NCI-H2081 treated with DMSO at 0.1 percent for 48 hours (cell line): ENCODE data around the gene DEFB128.
"Not testable (repeated sequence)": the region's sequence is repeated elsewhere in the genome, so short reads cannot be mapped to it uniquely, and the experiment has no call there.

Experiments used
- DNase-seq: peaks from one replicate; lab custom pipeline; 2025; lab: John Stamatoyannopoulos, UW

Gene DEFB128

DNA sequence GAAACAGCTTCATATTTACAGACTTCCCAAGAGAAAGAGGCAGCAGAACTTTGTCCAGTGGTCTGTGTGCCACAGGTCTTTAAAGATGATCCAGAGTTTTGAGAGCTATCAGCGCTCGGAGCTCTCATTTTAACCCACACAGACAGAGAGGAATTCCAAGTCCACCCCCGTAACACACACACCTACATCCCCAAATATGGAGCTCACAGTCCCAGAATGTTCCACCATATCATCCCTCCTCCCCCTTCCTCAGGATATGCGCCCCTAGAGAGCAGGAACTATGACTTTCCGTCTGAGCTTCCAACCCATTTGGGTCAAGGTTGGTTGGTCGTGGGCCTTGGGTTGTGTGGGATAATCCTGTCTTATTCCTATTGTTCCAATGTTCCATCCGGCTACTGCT, at the start of gene DEFB128:
TSS of gene DEFB128 (minus strand) at position 101 of the 400 bp plus-strand sequence. CDS start at position 13, 88 bp downstream.
- no peak for DNase-seq

- DNase-seq: no peak
Observed at GRCh38 chr20:237929-238328, 48.4 kb upstream of the DEFB128 start.

GRCh38 chr20:237489-237888, 48.0 kb upstream of the DEFB128 start:
- DNase-seq: no peak

DNA sequence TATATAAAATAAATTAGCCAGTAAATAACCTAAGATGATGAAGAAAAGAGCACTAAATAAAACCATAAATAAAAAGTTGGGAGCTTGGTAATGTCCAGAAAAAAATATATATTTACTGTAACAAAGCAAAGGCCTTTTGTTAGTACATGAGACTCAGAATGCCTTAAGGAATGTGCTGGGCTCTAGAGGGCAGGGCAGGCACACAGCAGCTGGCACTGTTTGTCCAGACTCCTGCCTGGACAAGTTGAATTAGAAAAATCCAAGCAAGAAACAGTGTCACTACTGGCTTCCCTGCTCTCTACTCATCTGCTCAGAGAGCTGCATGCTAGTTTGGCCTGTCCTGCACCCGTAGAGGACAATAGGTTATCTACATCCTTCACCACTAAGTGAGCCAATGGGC, 46.4 kb upstream of the DEFB128 start:
- DNase-seq: no peak

- DNase-seq: no peak
Observed at GRCh38 chr20:227439-228105, 38.1 kb upstream of the DEFB128 start.

- DNase-seq: no peak
Observed at GRCh38 chr20:226958-227357, 37.4 kb upstream of the DEFB128 start, which contains the start of gene DEFB129. DEFB129 (plus strand) TSS chr20:227258; CDS start chr20:227289, 31 bp downstream.

- DNase-seq: not testable (repeated sequence)
Observed at GRCh38 chr20:225879-226278, 36.4 kb upstream of the DEFB128 start.

DNA sequence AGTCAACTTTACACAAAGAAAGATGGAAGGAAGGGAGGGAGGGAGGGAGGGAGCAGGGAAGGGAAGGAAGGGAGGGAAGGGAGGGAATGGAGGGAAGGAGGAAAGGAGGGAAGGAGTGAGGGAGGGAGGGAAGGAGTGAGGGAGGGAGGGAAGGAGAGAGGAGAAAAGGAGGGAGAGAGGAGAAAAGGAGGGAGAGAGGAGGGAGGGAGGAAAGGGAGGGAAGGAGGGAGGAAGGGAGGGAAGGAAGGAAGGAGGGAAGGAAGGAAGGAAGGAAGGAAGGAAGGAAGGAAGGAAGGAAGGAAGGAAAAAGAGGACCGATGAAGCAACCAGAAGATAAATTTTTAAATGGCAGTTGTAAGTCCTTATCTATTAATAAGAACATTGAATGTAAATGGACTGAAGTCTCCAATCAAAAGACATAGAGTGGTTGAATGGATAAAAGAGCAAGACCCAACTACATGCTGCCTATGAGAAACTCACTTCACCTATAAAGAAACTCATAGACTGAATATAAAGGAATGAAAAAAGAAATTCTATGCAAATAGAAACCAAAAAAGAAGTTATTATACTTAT, 31.8 kb upstream of the DEFB128 start:
- DNase-seq: no peak

DNA sequence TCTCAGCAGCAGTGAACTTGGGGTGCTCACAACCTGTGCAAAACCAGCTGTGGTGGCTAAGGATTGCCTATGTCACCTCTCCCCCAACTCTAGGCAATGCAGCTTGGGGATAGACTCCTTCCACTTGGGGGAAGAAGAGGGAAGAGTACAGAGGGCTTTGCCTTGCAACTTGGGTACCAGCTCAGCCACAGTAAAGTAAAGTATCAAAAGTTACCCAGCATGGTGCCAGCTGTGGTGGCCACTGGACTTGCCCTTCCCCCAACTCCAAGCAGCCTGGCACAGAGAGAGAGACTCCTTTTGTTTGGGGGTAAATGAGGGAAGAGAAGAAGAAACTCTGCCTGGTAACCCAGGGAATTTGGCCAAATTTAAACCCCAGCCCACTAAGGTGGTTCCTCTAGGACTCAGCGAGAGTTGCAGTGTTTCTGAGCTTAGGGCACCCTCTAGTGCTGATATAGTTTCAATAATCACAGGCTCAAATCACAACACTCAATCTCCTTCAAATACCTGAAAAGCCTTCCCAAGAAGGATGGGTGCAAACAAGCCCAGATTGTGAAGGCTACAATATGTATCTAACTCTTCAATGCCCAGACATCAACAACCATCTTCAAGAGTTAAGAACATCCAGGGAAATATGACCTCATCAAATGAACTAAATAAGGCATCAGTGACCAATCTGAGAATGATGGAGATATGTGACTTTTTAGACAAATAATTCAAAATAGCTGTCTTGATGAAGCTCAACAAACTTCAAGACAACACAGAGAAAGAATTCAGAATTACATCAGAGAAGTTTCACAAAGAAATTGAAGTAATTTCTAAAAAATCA, 30.0 kb upstream of the DEFB128 start:
- DNase-seq: no peak

DNA sequence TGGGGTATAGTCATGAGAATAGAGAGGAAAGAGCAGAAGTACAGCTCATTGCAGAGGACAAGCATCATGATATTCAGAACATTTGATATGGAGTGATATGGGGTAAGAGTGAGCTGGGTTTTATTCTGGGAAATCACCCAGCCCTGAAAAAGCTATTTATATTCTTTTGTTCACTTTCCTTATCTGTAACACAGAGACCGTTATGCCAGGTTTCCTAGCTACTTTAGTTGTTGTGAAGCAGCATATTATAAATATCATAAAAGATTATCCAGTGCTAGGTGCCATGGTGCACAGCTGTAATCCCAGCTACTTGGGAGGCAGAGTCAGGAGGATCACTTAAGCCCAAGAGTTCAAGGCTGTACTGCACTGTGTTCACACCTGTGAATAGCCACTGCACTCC, 27.8 kb upstream of the DEFB128 start:
- no peak for DNase-seq

- DNase-seq: no peak
Observed at GRCh38 chr20:215796-216195, 26.3 kb upstream of the DEFB128 start.

- DNase-seq: no peak
Observed at GRCh38 chr20:214383-214782, 24.9 kb upstream of the DEFB128 start.

DNA sequence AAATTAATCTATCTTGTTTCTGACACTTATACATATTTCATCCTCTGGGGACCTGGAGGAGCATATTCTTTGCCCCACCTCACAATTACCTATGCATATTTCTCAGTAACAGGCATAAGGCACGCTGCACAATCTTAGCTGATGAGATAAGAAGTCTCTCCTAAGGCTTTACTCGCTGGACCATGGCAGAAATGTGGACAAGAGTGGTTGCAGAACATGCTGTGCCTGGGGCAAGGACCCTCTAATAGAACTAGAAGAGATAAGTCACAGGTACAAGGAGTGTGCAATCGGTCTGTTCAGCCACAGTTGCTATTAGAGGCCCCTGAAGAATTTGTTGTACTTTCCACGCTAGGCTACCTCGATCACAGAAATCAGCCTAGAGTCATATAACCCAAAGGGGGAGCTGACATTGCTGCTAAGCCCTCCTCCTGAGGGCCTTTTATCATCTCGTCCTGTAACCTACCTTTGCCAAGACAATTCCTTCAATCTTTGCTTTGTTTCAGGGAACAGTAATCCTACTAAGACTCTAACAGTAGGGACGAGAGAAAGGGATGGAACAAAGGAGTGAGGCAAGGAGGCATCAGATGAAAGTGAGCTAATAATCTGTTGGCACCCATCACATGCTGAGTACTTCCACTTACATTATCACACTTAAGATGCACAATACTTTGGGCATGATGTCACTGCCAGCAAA, 21.4 kb upstream of the DEFB128 start:
- no peak for DNase-seq

- DNase-seq: no peak
Observed at GRCh38 chr20:208942-209566, 19.5 kb upstream of the DEFB128 start.

- DNase-seq: not testable (repeated sequence)
Observed at GRCh38 chr20:203630-204029, 14.1 kb upstream of the DEFB128 start.

DNA sequence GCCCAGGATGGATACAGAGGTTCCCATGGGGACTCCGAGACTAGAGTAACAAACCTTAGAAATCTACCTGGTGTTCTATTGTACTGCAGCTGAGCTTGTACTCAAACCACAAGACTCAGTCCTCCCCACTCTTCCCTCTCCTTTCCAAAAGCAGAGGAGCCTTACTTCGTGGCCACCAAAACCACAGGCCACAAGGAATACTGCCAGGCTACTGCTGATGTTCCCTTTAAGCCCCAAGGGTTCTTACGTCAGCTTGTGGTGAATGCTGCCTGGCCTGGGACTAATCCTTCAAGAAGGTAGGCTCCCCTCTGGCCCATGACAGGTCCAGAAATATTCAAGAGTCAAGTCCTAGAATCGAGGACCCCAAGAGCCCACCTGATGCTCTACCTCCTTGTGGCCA, 10.5 kb upstream of the DEFB128 start:
- no peak for DNase-seq

DNA sequence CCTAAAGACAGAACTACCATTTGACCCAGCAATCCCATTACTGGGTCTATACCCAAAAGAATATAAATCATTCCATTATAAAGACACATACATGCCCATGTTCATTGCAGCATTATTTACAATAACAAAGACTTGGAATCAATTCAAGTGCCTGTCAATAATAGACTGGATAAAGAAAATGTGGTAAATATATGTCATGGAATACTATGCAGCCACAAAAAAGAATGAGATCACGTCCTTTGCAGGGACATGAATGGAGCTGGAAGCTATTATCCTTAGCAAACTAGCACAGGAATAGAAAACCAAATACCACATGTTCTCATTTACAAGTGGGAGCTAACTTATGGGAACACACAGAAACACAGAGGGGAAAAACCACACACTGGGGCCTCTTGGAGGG, 8.7 kb upstream of the DEFB128 start:
- no peak for DNase-seq

DNA sequence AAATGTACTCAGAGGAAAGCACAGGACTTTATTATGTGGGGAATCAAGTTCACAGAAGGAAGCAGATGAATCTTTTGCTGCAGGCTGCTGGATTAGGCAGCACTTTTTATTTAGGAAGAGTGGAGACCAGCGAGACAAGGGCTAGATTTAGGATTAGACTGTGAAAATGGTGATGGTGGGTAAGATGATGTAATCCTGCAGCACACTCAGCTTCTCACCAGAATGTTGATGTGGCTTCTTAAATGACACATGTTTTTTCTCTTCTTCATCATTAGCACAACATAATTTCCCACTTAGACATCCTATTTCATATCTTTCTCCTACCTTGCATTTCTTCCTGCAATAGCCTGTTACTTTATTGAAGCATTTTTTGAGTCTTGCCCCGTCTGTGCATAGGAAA, 1.8 kb downstream of the DEFB128 start:
- no peak for DNase-seq

DNA sequence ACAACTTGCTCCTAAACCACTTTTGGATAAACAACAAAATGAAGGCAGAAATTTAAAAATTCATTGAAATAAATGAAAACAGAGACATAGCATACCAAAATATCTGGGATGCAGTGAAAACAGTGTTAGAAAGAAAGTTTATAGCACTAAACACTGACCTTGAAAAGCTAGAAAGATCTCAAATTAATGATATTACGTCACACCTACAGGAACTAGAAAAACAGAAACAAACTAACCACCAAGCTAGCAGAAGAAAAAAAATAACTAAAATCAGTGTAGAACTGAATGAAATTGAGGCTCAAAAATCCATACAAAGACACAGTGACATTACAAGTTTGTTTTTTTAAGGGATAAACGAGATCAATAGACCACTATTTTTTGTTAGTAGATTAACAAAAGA, 5.2 kb downstream of the DEFB128 start:
- no peak for DNase-seq

GRCh38 chr20:168876-169275, 20.6 kb downstream of the DEFB128 start:
- DNase-seq: no peak

GRCh38 chr20:164618-165017, 24.9 kb downstream of the DEFB128 start:
- DNase-seq: no peak

- DNase-seq: no peak
Observed at GRCh38 chr20:157154-157553, 32.4 kb downstream of the DEFB128 start, which contains the start of gene DEFB127. DEFB127 (plus strand) TSS chr20:157454; CDS start chr20:157545, 91 bp downstream.
